NCI-H748 (cell line): ENCODE measurements around the gene DYNLT5.
"Not testable (repeated sequence)": the region's sequence is repeated elsewhere in the genome, so short reads cannot be mapped to it uniquely, and the experiment has no call there.

Experiments used
- DNase-seq: peaks from one replicate; lab custom pipeline; 2025; ENCODE audit not compliant: unreplicated experiment; lab: John Stamatoyannopoulos, UW

Gene DYNLT5

DNA sequence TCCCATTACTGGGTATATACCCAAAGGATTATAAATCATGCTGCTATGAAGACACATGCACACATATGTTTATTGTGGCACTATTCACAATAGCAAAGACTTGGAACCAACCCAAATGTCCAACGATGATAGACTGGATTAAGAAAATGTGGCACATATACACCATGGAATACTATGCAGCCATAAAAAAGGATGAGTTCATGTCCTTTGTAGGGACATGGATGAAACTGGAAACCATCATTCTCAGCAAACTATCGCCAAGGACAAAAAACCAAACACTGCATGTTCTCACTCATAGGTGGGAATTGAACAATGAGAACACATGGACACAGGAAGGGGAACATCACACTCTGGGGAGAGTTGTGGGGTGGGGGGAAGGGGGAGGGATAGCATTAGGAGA, 33.5 kb downstream of the DYNLT5 start:
- DNase-seq, result not testable (repeated sequence)

DNA sequence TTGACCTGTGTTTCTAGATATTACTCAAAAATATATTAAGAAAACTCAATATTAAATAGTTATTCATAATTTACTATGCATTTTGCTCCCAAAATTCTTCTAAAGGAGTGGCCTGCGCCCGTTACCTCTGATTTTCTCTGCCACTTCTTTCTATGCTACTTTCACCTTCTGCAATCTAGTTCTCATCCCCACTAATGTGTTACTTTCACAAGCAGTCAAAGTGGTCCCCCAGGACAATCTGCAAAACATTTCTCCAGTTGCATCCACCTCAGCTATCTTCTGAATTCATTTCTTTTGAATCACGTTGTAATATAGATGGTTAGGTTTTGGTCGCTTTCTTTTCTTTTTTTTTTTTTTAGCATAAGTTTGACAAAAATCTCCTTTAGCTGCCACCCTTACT, 35.4 kb downstream of the DYNLT5 start:
- no peak for DNase-seq

DNA sequence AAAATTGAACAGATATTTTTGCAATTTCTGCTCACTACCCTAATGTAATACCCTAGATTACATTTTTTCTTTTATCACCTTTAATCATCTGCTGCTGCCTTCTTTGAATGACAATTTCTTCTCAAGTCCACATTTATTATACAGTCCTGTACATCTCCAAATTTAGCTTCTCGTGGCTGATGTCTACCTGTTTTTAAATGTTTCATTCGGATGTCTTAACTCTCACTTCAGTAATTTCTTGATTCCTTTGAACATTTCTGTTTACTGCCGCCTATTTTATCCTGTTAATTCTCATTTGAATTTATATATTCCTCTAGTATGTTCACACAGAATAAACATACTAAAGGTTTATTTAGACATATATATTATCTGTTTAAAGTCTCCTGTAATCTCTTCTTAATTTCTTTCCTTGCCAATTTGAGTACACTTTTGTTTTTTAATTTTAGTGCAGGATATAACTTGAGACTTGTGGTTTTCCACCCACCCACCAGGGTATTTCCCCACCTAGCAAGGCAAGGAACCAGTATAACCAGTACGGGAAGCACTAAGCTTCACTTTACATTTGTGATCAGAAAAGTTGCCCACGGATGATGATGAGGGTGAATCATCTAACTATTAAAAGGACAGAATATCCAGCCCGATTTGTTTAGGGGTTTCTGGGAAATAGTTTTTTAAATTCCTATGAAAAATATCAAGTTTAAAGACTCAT, 36.1 kb downstream of the DYNLT5 start:
- no peak for DNase-seq

DNA sequence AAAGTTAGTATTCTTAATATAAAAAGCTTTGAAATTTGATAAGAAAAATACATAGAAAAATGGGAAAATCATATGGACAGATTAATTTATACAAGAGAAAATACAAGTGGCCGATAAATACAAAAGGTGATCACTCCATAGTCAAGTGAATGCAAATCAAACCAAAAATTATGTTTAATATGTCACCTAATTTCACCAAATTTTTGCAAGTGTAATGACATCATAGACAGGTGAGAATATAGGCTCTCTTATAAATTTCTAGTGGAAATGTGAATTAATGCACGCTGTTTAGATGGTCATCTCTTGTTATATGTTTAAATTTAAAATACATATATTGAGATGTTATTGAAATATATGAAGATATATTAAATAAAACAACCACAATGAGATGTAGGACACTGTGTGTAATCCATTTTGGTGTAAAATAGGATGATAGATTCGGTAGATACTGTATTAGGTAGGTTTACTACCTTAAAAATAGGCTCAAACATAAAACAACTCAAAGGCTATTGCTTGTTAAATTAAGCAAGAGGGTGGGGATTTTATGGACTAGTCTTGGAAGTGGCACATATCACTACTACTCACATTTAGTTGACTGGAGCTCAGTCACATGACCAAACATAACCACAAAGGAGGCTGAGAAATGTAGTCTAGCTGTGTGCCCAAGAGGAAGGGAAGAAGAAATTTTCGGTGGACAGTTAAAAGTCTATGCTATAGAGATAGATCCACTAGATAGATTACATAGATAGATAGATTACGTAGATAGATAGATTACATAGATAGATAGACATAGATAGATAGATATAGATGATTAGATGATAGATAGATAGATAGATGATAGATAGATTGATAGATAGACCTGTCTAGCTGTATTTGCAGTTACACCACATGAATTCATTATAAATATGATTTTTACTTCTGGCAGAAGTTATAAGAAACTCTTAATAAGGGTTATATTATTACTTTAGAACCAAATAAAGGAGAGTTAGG, 39.7 kb downstream of the DYNLT5 start:
- DNase-seq, result no peak

DNA sequence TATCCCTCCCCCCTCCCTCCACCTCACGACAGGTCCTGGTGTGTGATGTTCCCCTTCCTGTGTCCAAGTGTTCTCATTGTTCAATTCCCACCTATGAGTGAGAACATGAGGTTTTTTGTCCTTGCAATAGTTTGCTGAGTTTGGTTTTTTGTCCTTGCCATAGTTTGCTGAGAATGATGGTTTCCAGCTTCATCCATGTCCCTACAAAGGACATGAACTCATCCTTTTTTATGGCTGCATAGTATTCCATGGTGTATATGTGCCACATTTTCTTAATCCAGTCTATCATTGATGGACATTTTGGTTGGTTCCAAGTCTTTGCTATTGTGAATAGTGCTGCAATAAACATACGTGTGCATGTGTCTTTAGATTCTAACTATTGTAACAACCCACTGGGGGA, 43.6 kb downstream of the DYNLT5 start:
- not testable (repeated sequence) for DNase-seq

DNA sequence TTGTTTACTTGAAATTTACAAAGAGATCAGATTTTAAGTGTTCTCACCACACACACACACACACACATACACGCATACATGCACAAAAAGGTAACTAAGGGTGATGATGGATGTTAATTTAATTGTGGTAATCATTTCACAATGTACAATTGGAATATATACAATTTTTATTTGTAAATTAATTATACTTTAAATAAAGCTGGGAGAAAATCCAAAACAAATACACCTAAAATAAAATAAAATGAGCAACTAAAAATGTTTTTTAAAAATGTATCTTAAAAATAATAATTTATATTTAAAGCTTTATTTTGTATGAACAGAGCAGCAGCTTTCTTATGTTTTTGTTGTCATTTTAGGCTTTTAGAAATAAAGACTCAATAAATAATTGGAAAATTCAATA, 57.0 kb downstream of the DYNLT5 start:
- DNase-seq, result no peak

DNA sequence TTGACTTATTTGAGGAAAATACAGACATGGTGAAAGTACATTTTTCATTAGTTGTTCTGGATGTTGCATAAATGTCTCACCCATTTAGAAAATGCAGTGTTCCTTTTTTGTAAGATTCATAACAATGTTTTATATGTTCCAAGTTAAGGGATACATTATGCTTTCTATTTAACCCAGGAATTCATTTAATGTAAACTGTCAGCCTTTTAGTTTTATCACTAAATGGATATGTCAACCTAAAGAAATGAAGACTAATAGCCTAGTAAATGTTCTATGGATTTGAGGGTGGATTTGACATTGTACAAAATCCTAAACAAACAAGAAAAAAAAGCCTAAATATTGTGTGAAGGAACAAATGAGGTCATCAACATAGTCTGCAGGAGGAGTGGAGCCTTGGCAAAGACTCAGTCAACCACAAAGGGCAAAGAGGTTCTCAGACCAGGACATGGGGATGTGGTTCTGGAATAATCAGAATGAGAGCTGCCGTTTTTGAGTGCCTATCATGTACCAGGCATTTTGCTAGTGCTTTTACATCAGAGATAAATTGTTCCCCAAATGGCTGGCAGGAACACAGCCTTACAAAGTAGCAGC, 57.6 kb downstream of the DYNLT5 start:
- no peak for DNase-seq

DNA sequence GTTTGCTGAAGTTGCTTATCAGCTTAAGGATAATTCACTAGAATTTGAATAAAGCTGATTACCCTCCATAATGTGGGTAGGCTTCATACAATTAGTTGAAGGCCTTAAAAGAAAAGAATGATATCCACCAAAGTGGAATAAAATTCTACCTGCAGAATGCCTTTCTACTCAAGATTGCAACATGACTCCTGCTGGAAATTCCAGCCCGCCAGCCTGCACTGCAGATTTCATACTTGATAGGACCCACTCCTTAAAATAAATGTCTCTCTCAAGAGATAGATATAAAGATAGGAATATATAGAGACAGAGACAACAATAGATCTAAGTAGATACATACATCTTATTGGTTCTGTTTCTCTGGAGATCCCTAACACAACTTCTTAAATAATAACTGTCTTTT, 72.5 kb downstream of the DYNLT5 start:
- DNase-seq, result no peak
